ENCODE data around the gene COL17A1. TPM values are rescaled to one million over a fixed set of nuclear protein-coding genes. Genes with fewer than 3 reads are reported as not detected.

The COL17A1 gene
- total and polyA plus RNA-seq, 2 experiments from 2014 or later: 1.1 to 1.3 TPM

- H2AFZ ChIP-seq: no peak overlapping the region; the same call in 1 of the 2 replicates
- no peaks in the 10 kb centered on the region for H3K79me2 ChIP-seq (replicated peaks; ENCODE audit: insufficient read depth)
- H3K36me3 ChIP-seq (ENCODE audit: insufficient read depth): no peaks in the 10 kb centered on the region
- H3K27ac ChIP-seq (ENCODE audit: low read depth): no peak overlapping the region
- no peaks in the 10 kb centered on the region for H3K36me3 Mint-ChIP-seq (ENCODE audit: low read depth)
- peak overlapping the region; percentile 62; the same call in 1 of the 2 replicates for H3K27ac Mint-ChIP-seq
- DNase-seq (ENCODE audit: low spot score) (no peak), ATAC-seq (no peak)
- H3K4me1 ChIP-seq (ENCODE audit: insufficient read depth): peaks cover 12% of the 10 kb centered on the region
- H3K9me2 ChIP-seq (ENCODE audit: insufficient read depth): no peaks in the 10 kb centered on the region
- no peak overlapping the region for H3K4me2 ChIP-seq
- no peaks in the 10 kb centered on the region for H3K9me3 Mint-ChIP-seq
- H3K4me1 Mint-ChIP-seq: peaks cover 22% of the 10 kb centered on the region
- TF ChIP-seq NANOG (IDR thresholded peaks at IDR 0.05; ENCODE audit: borderline replicate concordance): no peak
- TF ChIP-seq EZH2 (IDR thresholded peaks at IDR 0.05; ENCODE audit: low read depth, unreplicated experiment): no peak
- TF ChIP-seq ETS1 (IDR thresholded peaks at IDR 0.05): no peak
- TF ChIP-seq, protein P1, sequence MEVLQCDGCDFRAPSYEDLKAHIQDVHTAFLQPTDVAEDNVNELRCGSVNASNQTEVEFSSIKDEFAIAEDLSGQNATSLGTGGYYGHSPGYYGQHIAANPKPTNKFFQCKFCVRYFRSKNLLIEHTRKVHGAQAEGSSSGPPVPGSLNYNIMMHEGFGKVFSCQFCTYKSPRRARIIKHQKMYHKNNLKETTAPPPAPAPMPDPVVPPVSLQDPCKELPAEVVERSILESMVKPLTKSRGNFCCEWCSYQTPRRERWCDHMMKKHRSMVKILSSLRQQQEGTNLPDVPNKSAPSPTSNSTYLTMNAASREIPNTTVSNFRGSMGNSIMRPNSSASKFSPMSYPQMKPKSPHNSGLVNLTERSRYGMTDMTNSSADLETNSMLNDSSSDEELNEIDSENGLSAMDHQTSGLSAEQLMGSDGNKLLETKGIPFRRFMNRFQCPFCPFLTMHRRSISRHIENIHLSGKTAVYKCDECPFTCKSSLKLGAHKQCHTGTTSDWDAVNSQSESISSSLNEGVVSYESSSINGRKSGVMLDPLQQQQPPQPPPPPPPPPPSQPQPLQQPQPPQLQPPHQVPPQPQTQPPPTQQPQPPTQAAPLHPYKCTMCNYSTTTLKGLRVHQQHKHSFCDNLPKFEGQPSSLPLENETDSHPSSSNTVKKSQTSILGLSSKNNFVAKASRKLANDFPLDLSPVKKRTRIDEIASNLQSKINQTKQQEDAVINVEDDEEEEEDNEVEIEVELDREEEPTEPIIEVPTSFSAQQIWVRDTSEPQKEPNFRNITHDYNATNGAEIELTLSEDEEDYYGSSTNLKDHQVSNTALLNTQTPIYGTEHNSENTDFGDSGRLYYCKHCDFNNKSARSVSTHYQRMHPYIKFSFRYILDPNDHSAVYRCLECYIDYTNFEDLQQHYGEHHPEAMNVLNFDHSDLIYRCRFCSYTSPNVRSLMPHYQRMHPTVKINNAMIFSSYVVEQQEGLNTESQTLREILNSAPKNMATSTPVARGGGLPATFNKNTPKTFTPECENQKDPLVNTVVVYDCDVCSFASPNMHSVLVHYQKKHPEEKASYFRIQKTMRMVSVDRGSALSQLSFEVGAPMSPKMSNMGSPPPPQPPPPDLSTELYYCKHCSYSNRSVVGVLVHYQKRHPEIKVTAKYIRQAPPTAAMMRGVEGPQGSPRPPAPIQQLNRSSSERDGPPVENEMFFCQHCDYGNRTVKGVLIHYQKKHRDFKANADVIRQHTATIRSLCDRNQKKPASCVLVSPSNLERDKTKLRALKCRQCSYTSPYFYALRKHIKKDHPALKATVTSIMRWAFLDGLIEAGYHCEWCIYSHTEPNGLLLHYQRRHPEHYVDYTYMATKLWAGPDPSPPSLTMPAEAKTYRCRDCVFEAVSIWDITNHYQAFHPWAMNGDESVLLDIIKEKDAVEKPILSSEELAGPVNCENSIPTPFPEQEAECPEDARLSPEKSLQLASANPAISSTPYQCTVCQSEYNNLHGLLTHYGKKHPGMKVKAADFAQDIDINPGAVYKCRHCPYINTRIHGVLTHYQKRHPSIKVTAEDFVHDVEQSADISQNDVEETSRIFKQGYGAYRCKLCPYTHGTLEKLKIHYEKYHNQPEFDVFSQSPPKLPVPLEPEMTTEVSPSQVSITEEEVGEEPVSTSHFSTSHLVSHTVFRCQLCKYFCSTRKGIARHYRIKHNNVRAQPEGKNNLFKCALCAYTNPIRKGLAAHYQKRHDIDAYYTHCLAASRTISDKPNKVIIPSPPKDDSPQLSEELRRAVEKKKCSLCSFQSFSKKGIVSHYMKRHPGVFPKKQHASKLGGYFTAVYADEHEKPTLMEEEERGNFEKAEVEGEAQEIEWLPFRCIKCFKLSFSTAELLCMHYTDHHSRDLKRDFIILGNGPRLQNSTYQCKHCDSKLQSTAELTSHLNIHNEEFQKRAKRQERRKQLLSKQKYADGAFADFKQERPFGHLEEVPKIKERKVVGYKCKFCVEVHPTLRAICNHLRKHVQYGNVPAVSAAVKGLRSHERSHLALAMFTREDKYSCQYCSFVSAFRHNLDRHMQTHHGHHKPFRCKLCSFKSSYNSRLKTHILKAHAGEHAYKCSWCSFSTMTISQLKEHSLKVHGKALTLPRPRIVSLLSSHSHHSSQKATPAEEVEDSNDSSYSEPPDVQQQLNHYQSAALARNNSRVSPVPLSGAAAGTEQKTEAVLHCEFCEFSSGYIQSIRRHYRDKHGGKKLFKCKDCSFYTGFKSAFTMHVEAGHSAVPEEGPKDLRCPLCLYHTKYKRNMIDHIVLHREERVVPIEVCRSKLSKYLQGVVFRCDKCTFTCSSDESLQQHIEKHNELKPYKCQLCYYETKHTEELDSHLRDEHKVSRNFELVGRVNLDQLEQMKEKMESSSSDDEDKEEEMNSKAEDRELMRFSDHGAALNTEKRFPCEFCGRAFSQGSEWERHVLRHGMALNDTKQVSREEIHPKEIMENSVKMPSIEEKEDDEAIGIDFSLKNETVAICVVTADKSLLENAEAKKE (CRISPR knock-in tag; IDR thresholded peaks at IDR 0.05): no peak
- no peak for TF ChIP-seq JUNB (IDR thresholded peaks at IDR 0.05; ENCODE audit: unreplicated experiment)
- no peak for TF ChIP-seq CREB1 (CRISPR knock-in tag; IDR thresholded peaks at IDR 0.05; ENCODE audit: low read depth)
- no peak for TF ChIP-seq REST (IDR thresholded peaks at IDR 0.05; ENCODE audit: unreplicated experiment)
- TF ChIP-seq ZNF331 (CRISPR knock-in tag; IDR thresholded peaks at IDR 0.05; ENCODE audit: low read depth): no peak
- no peak for TF ChIP-seq CTCF (conservative IDR thresholded peaks at IDR 0.05; ENCODE audit: low read depth in 2 of 2)
- TF ChIP-seq EZH2phosphoT487 (IDR thresholded peaks at IDR 0.05; ENCODE audit: unreplicated experiment): no peak
- no peak for TF ChIP-seq STAT1 (IDR thresholded peaks at IDR 0.05; ENCODE audit: unreplicated experiment)
- TF ChIP-seq ZNF114 (CRISPR knock-in tag; IDR thresholded peaks at IDR 0.05): no peak
- TF ChIP-seq POLR2AphosphoS5 (IDR thresholded peaks at IDR 0.05; ENCODE audit: low read depth): no peak
- peaks cover 3% of the 10 kb centered on the region; the same call in 1 of the 2 replicates for H3F3A ChIP-seq (replicated peaks; ENCODE audit: low read depth)
- no peaks in the 10 kb centered on the region for H4K20me1 ChIP-seq (replicated peaks; ENCODE audit: insufficient read depth)
- H3K27me3 ChIP-seq (ENCODE audit: insufficient read depth): no peaks in the 10 kb centered on the region
- no peak overlapping the region for H3K4me3 Mint-ChIP-seq
- no peak overlapping the region for H3K4me3 ChIP-seq
- H3K27me3 Mint-ChIP-seq (ENCODE audit: insufficient read depth, low read depth, poor library complexity): peaks cover 7% of the 10 kb centered on the region
Measured at GRCh38 chr10:104054430-104054829, 31.2 kb downstream of the COL17A1 start.
